Measurements from ENCODE around the gene DAPK1. TPM values are rescaled to one million over a fixed set of nuclear protein-coding genes. Genes with fewer than 3 reads are reported as not detected.

Gene DAPK1
- total RNA-seq, 1 donor from 2014 or later, result 17.8 TPM

DNA sequence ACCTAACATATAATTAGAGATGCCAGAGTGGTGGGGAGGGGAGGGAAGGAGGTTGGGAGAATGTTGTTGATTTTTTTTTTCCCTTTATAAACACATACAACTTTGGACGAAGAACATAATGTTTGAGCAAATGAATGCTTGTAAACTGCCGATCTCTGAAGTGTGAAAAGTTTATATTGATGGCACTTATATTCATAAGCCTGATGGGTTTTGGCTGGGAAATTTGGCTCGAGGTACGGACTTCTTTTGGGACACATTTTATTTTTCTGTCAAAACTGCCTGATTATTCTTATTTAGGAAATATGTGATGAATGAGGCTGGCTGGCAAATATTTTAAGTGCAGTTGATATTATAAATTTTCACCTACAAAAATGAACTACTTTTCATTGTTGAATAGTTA, 9.9 kb downstream of the DAPK1 start:
- no peaks in the 10 kb centered on the region for H3K27me3 ChIP-seq
- TF ChIP-seq CTCF (IDR thresholded peaks at IDR 0.05), result no peak
- intact Hi-C loops (cut with DNase I), result no loop called here
- H3K4me1 ChIP-seq, result no peaks in the 10 kb centered on the region
- no peaks in the 10 kb centered on the region for H3K9me3 ChIP-seq
- no peaks in the 10 kb centered on the region for H3K36me3 ChIP-seq
- no peak for DNase-seq (ENCODE audit: low spot score in 2 of 2)
- H3K27ac ChIP-seq, result no peak overlapping the region
- H3K4me3 ChIP-seq, result no peak overlapping the region

DNA sequence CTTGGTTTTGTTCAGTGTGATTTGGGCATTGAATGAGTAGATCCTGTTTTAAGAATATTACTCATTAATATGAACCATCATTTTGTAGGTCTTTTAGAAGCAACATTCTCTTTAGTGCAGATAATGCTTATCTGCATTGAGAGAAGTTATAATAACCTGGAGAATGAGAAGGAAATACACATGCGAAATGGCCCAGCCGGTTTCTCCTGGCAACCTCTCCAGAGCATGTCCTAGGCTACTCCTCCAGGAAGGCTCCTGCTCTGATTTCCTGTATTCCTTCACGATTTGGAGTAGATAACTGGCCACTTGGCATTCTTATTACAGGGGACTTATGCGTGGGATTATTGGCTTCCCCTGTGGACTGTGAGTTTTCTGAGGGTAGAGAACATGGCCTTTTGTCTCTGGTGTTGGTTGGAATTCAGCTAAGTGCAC, 12.6 kb downstream of the DAPK1 start:
- Histone ChIP-seq H3K4me3 (no peak overlapping the region), H3K27me3 (no peaks in the 10 kb centered on the region), H3K9me3 (no peaks in the 10 kb centered on the region), H3K36me3 (no peaks in the 10 kb centered on the region), H3K4me1 (no peaks in the 10 kb centered on the region), H3K27ac (no peak overlapping the region)
- DNase-seq (ENCODE audit: low spot score in 2 of 2), result no peak
- TF ChIP-seq CTCF (IDR thresholded peaks at IDR 0.05), result no peak
- intact Hi-C loops (cut with DNase I), result no loop called here

DNA sequence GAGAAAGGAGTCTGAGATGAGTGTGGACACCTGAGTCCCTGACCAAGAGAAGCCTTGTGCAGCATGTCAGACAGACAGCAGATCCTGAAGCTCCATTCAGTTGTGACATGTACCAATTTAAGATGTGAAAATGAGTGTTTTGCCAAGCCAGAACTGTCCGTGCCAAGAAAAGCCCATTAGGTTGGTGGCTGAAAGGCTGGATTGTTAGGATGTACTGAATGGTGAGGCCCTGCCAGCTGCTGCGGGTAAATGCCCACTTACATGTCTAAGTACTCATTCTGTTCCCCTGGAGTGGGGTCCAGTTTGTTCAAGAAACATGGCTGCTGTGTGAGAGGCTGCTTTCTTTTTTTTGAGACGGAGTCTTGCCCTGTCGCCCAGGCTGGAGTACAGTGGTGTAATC, 14.6 kb downstream of the DAPK1 start:
- no peak for DNase-seq (ENCODE audit: low spot score in 2 of 2)
- H3K4me1 ChIP-seq, result no peaks in the 10 kb centered on the region
- no peaks in the 10 kb centered on the region for H3K9me3 ChIP-seq
- intact Hi-C loops (cut with DNase I), result no loop called here
- H3K4me3 ChIP-seq, result no peak overlapping the region
- TF ChIP-seq CTCF (IDR thresholded peaks at IDR 0.05), result no peak
- H3K27ac ChIP-seq, result no peak overlapping the region
- H3K36me3 ChIP-seq, result no peaks in the 10 kb centered on the region
- no peaks in the 10 kb centered on the region for H3K27me3 ChIP-seq

DNA sequence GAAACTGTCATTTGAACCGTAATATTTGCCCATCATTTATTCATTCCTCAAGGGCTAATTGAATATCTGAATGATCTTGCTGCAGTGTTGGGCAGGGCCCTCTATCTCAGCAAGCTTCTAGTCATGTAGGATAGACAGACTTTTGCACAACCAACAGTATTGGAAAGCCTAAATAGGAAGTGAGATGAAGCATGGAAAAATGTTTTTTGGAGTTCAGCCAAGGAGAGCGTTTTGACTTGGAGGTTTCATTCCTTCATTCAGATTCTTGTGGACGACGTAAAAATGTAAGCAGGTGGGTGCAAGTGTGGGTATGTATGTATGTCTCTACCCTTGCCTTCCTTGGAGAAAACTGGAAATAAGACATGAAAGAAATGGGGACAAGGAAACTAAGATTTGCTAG, 15.5 kb downstream of the DAPK1 start:
- H3K27me3 ChIP-seq, result no peaks in the 10 kb centered on the region
- H3K27ac ChIP-seq, result no peak overlapping the region
- H3K4me1 ChIP-seq, result no peaks in the 10 kb centered on the region
- TF ChIP-seq CTCF (IDR thresholded peaks at IDR 0.05), result no peak
- H3K9me3 ChIP-seq, result no peaks in the 10 kb centered on the region
- no peak for DNase-seq (ENCODE audit: low spot score in 2 of 2)
- no peak overlapping the region for H3K4me3 ChIP-seq
- no peaks in the 10 kb centered on the region for H3K36me3 ChIP-seq
- intact Hi-C loops (cut with DNase I), result no loop called here

DNA sequence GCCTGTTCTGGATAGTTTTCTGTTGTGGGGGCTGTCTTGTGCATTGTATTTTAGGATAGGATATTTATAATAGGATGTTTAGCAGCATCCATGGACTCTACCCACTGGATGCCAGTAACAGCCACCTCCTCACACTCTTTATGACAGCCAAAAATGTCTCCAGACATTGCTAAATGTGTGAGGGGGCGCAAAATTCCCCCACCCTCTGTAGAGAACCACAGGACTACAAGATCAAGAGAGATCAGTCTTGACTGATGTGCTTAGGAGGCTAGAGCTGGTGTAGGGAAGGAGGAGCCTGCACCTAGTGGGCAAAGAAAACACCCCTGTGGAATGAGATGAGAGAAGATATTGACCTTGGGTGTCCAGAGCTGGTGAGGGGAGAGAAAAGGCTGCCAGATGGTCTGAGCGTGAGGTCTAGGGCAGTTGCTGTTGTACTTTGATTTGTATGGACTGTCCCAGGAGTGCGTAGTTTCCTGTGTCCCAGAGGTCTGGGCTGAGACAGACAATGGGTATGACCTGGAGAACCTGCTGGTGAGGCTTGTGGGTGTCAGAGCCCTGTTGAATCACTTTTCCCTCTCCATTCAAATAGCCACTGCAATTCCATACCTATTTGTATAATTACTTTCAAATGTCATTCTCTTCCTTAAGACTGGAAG, 16.3 kb downstream of the DAPK1 start:
- H3K27me3 ChIP-seq, result no peaks in the 10 kb centered on the region
- no peak for TF ChIP-seq CTCF (IDR thresholded peaks at IDR 0.05)
- H3K9me3 ChIP-seq, result no peaks in the 10 kb centered on the region
- no peaks in the 10 kb centered on the region for H3K4me1 ChIP-seq
- DNase-seq (ENCODE audit: low spot score in 2 of 2), result no peak
- H3K36me3 ChIP-seq, result no peaks in the 10 kb centered on the region
- intact Hi-C loops (cut with DNase I), result no loop called here
- H3K4me3 ChIP-seq, result no peak overlapping the region
- no peak overlapping the region for H3K27ac ChIP-seq

- Histone ChIP-seq H3K27ac (no peak overlapping the region), H3K9me3 (no peaks in the 10 kb centered on the region), H3K27me3 (no peaks in the 10 kb centered on the region), H3K36me3 (no peaks in the 10 kb centered on the region), H3K4me3 (no peak overlapping the region), H3K4me1 (no peaks in the 10 kb centered on the region)
- TF ChIP-seq CTCF (IDR thresholded peaks at IDR 0.05), result no peak
- intact Hi-C loops (cut with DNase I), result no loop called here
- DNase-seq (ENCODE audit: low spot score in 2 of 2), result no peak
Measured at GRCh38 chr9:87515006-87515405, 17.3 kb downstream of the DAPK1 start.
